Endodermal cell (in vitro differentiated cells): Measurements from ENCODE around the gene RDH14. TPM values are rescaled to one million over a fixed set of nuclear protein-coding genes. Genes with fewer than 3 reads are reported as not detected.

Source experiments
- DNase-seq: peaks from one replicate; pipeline ENCODE4 v3.0.0-alpha.2; 2017
- H3K27ac ChIP-seq: 2 replicates; pipeline ENCODE4 v1.5.1; 2013; ENCODE audit warnings: mild to moderate bottlenecking, low read depth, low read length, moderate library complexity
- H3K27me3 ChIP-seq: 2 replicates; pipeline ENCODE4 v1.6.1; 2013; ENCODE audit warnings: mild to moderate bottlenecking, low read length, moderate library complexity; ENCODE audit not compliant: insufficient read depth, control insufficient read depth, poor library complexity, severe bottlenecking
- H3K36me3 ChIP-seq: 2 replicates; pipeline ENCODE4 v1.7.0; 2013; ENCODE audit warnings: mild to moderate bottlenecking, low read length, moderate library complexity; ENCODE audit not compliant: control insufficient read depth, insufficient read depth
- H3K4me1 ChIP-seq: one replicate; pipeline ENCODE4 v1.7.0; 2013; ENCODE audit warnings: low read length; ENCODE audit not compliant: control insufficient read depth, insufficient read depth
- H3K4me3 ChIP-seq: 2 replicates; pipeline ENCODE4 v1.5.1; 2013; ENCODE audit warnings: mild to moderate bottlenecking, low read length, moderate library complexity
- H3K9ac ChIP-seq: 2 replicates; pipeline ENCODE4 v1.6.1; 2013; ENCODE audit warnings: mild to moderate bottlenecking, low read length, moderate library complexity; ENCODE audit not compliant: poor library complexity, severe bottlenecking; ENCODE audit errors: extremely low read depth
- H3K9me3 ChIP-seq: 2 replicates; pipeline ENCODE4 v1.6.1; 2013; ENCODE audit warnings: mild to moderate bottlenecking, low read length, moderate library complexity; ENCODE audit not compliant: control insufficient read depth
- H3K27ac Mint-ChIP-seq: 2 replicates; pipeline ENCODE4 v1.8.0; 2020; ENCODE audit warnings: mixed read lengths
- H3K27me3 Mint-ChIP-seq: 2 replicates; pipeline ENCODE4 v1.8.0; 2021; ENCODE audit warnings: mild to moderate bottlenecking, mixed read lengths; ENCODE audit not compliant: insufficient read depth
- H3K36me3 Mint-ChIP-seq: 2 replicates; pipeline ENCODE4 v1.8.0; 2020; ENCODE audit warnings: low read depth, mixed read lengths
- H3K4me1 Mint-ChIP-seq: 2 replicates; pipeline ENCODE4 v1.8.0; 2020; ENCODE audit warnings: mixed read lengths
- H3K4me3 Mint-ChIP-seq: 2 replicates; pipeline ENCODE4 v1.8.0; 2020; ENCODE audit warnings: mild to moderate bottlenecking, moderate library complexity, mixed read lengths
- H3K9me3 Mint-ChIP-seq: 2 replicates; pipeline ENCODE4 v1.8.0; 2020; ENCODE audit warnings: mild to moderate bottlenecking, mixed read lengths
- CTCF ChIP-seq: fragments of 200-600 bp; sonication (generic); conservative IDR thresholded peaks from 2 replicates; pipeline ENCODE4 v1.5.0; 2021; ENCODE audit warnings: antibody characterized with exemption, mild to moderate bottlenecking
- WGBS, 2 experiments: methylation state at CpG; one replicate each; pipeline versions ENCODE4 v1.1.5 to v1.1.7; 2013; ENCODE audit warnings: missing lambda C conversion rate in 2 of 2, mixed read lengths in 1 of 2; ENCODE audit not compliant: insufficient coverage in 1 of 2, insufficient read length in 1 of 2; 5-methylcytosine and 5-hydroxymethylcytosine counted together
- total RNA-seq, 2 donors: library from RNA; stranded (reverse); fragmentation: NEBNext Ultra II Directional in 1 of 2; extraction: Animal tissue kit (Norgen Biotek cat#: 25700) in 1 of 2; gene quantifications; 2 replicates in 1 of 2; 3 replicates in 1 of 2; pipeline ENCODE4 v1.2.1, GENCODE V29; 2021

Gene RDH14
- total RNA-seq, 2 donors from 2014 or later = 22.6 to 23.0 TPM

DNA sequence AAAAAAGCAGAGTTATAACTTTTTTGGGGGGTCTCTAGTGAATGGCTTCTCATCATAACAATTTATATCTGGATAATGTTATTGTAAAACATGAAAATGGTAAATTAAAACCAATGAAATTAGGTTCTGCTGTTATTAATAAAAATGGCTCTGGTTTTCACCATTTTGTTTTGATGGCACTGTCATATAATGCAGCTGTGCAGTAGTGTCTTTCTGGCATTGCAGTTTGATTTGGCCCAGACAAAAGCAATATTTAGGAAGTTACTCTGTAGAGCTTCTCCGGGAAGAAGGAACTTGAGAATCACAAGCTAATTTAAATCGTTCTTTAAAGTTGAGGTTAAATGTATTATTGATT lies 44.1 kb upstream of the RDH14 start:
- Histone ChIP-seq H3K27ac (no peak overlapping the region), H3K36me3 (no peaks in the 10 kb centered on the region), H3K9ac (no peak overlapping the region), H3K9me3 (no peaks in the 10 kb centered on the region), H3K4me1 (no peaks in the 10 kb centered on the region), H3K4me3 (no peak overlapping the region), H3K27me3 (no peaks in the 10 kb centered on the region)
- Mint-ChIP-seq H3K36me3 (no peaks in the 10 kb centered on the region), H3K27ac (no peak overlapping the region), H3K4me3 (no peak overlapping the region), H3K27me3 (no peaks in the 10 kb centered on the region), H3K4me1 (no peaks in the 10 kb centered on the region), H3K9me3 (no peaks in the 10 kb centered on the region)
- DNase-seq = no peak
- no peak for TF ChIP-seq CTCF
- WGBS, 2 experiments = 89 to 100% methylated on average over 2 of the region's 2 CpGs

GRCh38 chr2:18603854-18604530 lies 43.5 kb upstream of the RDH14 start:
- no peak overlapping the region for H3K9ac ChIP-seq
- H3K27me3 Mint-ChIP-seq = no peaks in the 10 kb centered on the region
- H3K27me3 ChIP-seq = no peaks in the 10 kb centered on the region
- H3K4me1 Mint-ChIP-seq = no peaks in the 10 kb centered on the region
- no peak for DNase-seq
- WGBS, 2 experiments = 87% methylated on average over 3 of the region's 3 CpGs; no CpG with 5 or more reads in 1 of the 2 experiments
- no peaks in the 10 kb centered on the region for H3K36me3 ChIP-seq
- no peak overlapping the region for H3K27ac Mint-ChIP-seq
- H3K4me1 ChIP-seq = no peaks in the 10 kb centered on the region
- H3K4me3 Mint-ChIP-seq = no peak overlapping the region
- no peaks in the 10 kb centered on the region for H3K9me3 ChIP-seq
- H3K4me3 ChIP-seq = no peak overlapping the region
- no peaks in the 10 kb centered on the region for H3K9me3 Mint-ChIP-seq
- H3K27ac ChIP-seq = no peak overlapping the region
- no peak for TF ChIP-seq CTCF
- no peaks in the 10 kb centered on the region for H3K36me3 Mint-ChIP-seq

DNA sequence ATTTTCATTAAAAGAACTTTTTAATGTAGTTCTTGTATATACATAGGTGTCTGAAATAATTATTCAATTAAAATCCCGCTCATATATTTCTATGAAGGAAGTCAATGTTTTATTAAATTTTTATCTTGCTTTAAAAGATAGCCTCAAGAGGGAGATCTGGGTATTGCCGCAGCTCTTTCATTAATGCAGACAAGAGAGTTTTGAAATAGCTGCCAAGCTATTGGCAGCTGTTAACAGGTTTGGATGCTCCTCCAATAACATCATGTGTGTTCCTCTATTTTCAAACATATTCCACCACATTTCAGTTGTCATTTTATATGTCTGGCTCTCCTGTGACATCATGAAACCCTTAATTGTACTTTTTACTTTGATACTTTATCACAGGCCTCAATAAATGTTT lies 41.8 kb upstream of the RDH14 start:
- no peak overlapping the region for H3K4me3 Mint-ChIP-seq
- no peaks in the 10 kb centered on the region for H3K27me3 Mint-ChIP-seq
- H3K4me1 Mint-ChIP-seq = no peaks in the 10 kb centered on the region
- DNase-seq = no peak
- H3K9me3 Mint-ChIP-seq = no peaks in the 10 kb centered on the region
- no peak overlapping the region for H3K4me3 ChIP-seq
- TF ChIP-seq CTCF = peak; percentile 20
- H3K9me3 ChIP-seq = no peaks in the 10 kb centered on the region
- H3K4me1 ChIP-seq = no peaks in the 10 kb centered on the region
- H3K36me3 ChIP-seq = no peaks in the 10 kb centered on the region
- H3K27ac ChIP-seq = no peak overlapping the region
- no peaks in the 10 kb centered on the region for H3K27me3 ChIP-seq
- H3K36me3 Mint-ChIP-seq = no peaks in the 10 kb centered on the region
- no peak overlapping the region for H3K27ac Mint-ChIP-seq
- 90% methylated on average over 2 of the region's 2 CpGs; no CpG with 5 or more reads in 1 of the 2 experiments for WGBS, 2 experiments
- H3K9ac ChIP-seq = no peak overlapping the region
